Stimulated activated CD8-positive, alpha-beta memory T cell treated with anti-CD3 and anti-CD28 coated beads, Interleukin-7, amount 100 ng/mL, for 48 hours (primary cell): ENCODE data around the gene OR2Y1.
"Not testable (repeated sequence)": the region's sequence is repeated elsewhere in the genome, so short reads cannot be mapped to it uniquely, and the experiment has no call there.

Experiments used
- DNase-seq, 2 donors: peaks; one replicate each; pipeline ENCODE4 v3.0.0-alpha.2; 2020; ENCODE audit warnings: low read depth in 1 of 2; ENCODE audit errors: extremely low read depth in 1 of 2

Gene OR2Y1

GRCh38 chr5:180739958-180740357 lies at the start of gene OR2Y1:
Gene OR2Y1, minus strand, starts transcription at chr5:180740058. Its CDS starts 0 bp downstream, at chr5:180740058.
- no peak for DNase-seq

GRCh38 chr5:180788651-180789410 lies 49.0 kb upstream of the OR2Y1 start:
- not testable (repeated sequence) for DNase-seq

GRCh38 chr5:180787711-180788431 lies 48.0 kb upstream of the OR2Y1 start:
- no peak for DNase-seq

GRCh38 chr5:180786531-180787398 lies 46.9 kb upstream of the OR2Y1 start:
- DNase-seq = no peak

- no peak for DNase-seq
These were observed 46.0 kb upstream of the OR2Y1 start for GRCh38 chr5:180785794-180786221.

- no peak for DNase-seq
These were observed 45.4 kb upstream of the OR2Y1 start for GRCh38 chr5:180785121-180785781.

- peak in 1 of 2 donors; percentile 55 for DNase-seq
These were observed 44.7 kb upstream of the OR2Y1 start for GRCh38 chr5:180784497-180785097.

GRCh38 chr5:180783340-180784052 lies 43.6 kb upstream of the OR2Y1 start:
- DNase-seq = no peak

- DNase-seq = no peak
These were observed 42.9 kb upstream of the OR2Y1 start for GRCh38 chr5:180782748-180783147.

- DNase-seq = not testable (repeated sequence)
These were observed 42.1 kb upstream of the OR2Y1 start for GRCh38 chr5:180781900-180782326.

- DNase-seq = no peak
These were observed 40.2 kb upstream of the OR2Y1 start for GRCh38 chr5:180779985-180780610.

GRCh38 chr5:180777475-180777874 lies 37.6 kb upstream of the OR2Y1 start:
- DNase-seq = no peak

GRCh38 chr5:180776376-180776775 lies 36.5 kb upstream of the OR2Y1 start:
- DNase-seq = no peak

GRCh38 chr5:180775624-180776023 lies 35.8 kb upstream of the OR2Y1 start:
- no peak for DNase-seq

GRCh38 chr5:180771839-180772238 lies 32.0 kb upstream of the OR2Y1 start:
- no peak for DNase-seq

GRCh38 chr5:180769821-180770220 lies 30.0 kb upstream of the OR2Y1 start:
- no peak for DNase-seq

GRCh38 chr5:180755601-180756000 lies 15.7 kb upstream of the OR2Y1 start:
- DNase-seq = no peak

GRCh38 chr5:180744253-180744652 lies 4.4 kb upstream of the OR2Y1 start:
- no peak for DNase-seq

- DNase-seq = no peak
These were observed 2.9 kb upstream of the OR2Y1 start for GRCh38 chr5:180742727-180743126.
